Sigmoid colon (tissue), 7 donors: ENCODE results near the gene RCSD1. TPM values are rescaled to one million over a fixed set of nuclear protein-coding genes. Genes with fewer than 3 reads are reported as not detected.
"Not testable (repeated sequence)": the region's sequence is repeated elsewhere in the genome, so short reads cannot be mapped to it uniquely, and the experiment has no call there.

Source experiments
- DNase-seq: peaks from one replicate; pipeline ENCODE4 v3.0.0-alpha.2; 2019
- H3K27ac ChIP-seq, 4 donors: fragments of 200-600 bp; sonication (generic); one replicate each; pipeline ENCODE4 v1.5.1; 2016 to 2019; ENCODE audit warnings: mild to moderate bottlenecking in 1 of 4
- H3K27me3 ChIP-seq, 3 donors: fragments of 200-600 bp; sonication (generic); one replicate each; pipeline ENCODE4 v1.5.1; 2019; ENCODE audit warnings: mild to moderate bottlenecking in 1 of 3
- H3K36me3 ChIP-seq, 4 donors: fragments of 200-600 bp; sonication (generic); one replicate each; pipeline ENCODE4 v1.5.1; 2016 to 2019
- H3K4me1 ChIP-seq, 4 donors: fragments of 200-600 bp; sonication (generic); one replicate each; pipeline ENCODE4 v1.5.1; 2017 to 2019
- H3K4me3 ChIP-seq, 4 donors: fragments of 200-600 bp; sonication (generic); one replicate each; pipeline ENCODE4 v1.5.1; 2017 to 2019; ENCODE audit warnings: mild to moderate bottlenecking in 2 of 4, moderate library complexity in 1 of 4
- H3K9me3 ChIP-seq, 4 donors: fragments of 200-600 bp in 3 of 4; sonication (generic) in 3 of 4; one replicate each; pipeline versions ENCODE4 v1.5.1 to v1.6.1; 2013 to 2019
- CTCF ChIP-seq, 4 experiments: fragments of 450-650 bp in 3 of 4; fragments of 200-600 bp in 1 of 4; IDR thresholded peaks; one replicate each; pipeline ENCODE4 v1.5.1; 2016 to 2019; ENCODE audit warnings: antibody characterized with exemption in 4 of 4, mild to moderate bottlenecking in 3 of 4, moderate library complexity in 2 of 4
- EP300 ChIP-seq, 4 donors: sonication (generic); formaldehyde crosslinking; IDR thresholded peaks; one replicate each; pipeline ENCODE4 v1.6.1; 2017; ENCODE audit warnings: antibody characterized with exemption in 4 of 4
- POLR2A ChIP-seq, 2 donors: fragments of 450-650 bp; IDR thresholded peaks; one replicate each; pipeline ENCODE4 v1.6.1; 2016; ENCODE audit warnings: antibody characterized with exemption in 2 of 2, mild to moderate bottlenecking in 2 of 2, moderate library complexity in 2 of 2
- POLR2AphosphoS5 ChIP-seq, 4 donors: sonication (generic); formaldehyde crosslinking; IDR thresholded peaks; one replicate each; pipeline ENCODE4 v1.6.1; 2017; ENCODE audit warnings: antibody characterized with exemption in 4 of 4
- WGBS, 2 donors: extraction: QIAGEN DNeasy Blood & Tissue Kit; methylation state at CpG; one replicate each; pipeline ENCODE4 v1.1.7; 2013; 5-methylcytosine and 5-hydroxymethylcytosine counted together
- intact Hi-C: fragments of 100-400 bp; cut with DNase I; formaldehyde crosslinking; loops from one replicate; pipeline ENCODE4 v1.15.1; 2023
- polyA plus RNA-seq, 3 donors: library from polyadenylated mRNA; stranded (reverse); fragments of 200-250 nt; gene quantifications; one replicate each; pipeline ENCODE4 v1.2.3, GENCODE V29; 2013
- total RNA-seq, 4 donors: library from RNA; depleted of rRNA; stranded (reverse); fragments of >200 nt; gene quantifications; one replicate each; pipeline ENCODE4 v1.1.0, GENCODE V29; 2016
- donor health status: healthy with polysubstance abuse.
- donor health status: Bipolar disorder and iron deficiency.
- donor health status: healthy.

Gene RCSD1
- total and polyA plus RNA-seq, 7 donors, result 7.8 to 52.9 (median 9.7) TPM

- DNase-seq, result no peak
- 74 to 87% methylated on average over 1 of the region's 1 CpG for WGBS, 2 donors
- no peak for TF ChIP-seq EP300 (IDR thresholded peaks at IDR 0.05)
- TF ChIP-seq CTCF (IDR thresholded peaks at IDR 0.05), result no peak
- H3K27me3 ChIP-seq, result no peaks in the 10 kb centered on the region
- intact Hi-C loops, result no loop called here
- no peak overlapping the region for H3K4me3 ChIP-seq
- no peak overlapping the region for H3K27ac ChIP-seq
- no peaks in the 10 kb centered on the region for H3K36me3 ChIP-seq
- peaks cover 0 to 22% (median 11%) of the 10 kb centered on the region in 4 donors for H3K4me1 ChIP-seq
- H3K9me3 ChIP-seq, result no peaks in the 10 kb centered on the region
These were observed 104.8 kb downstream of the RCSD1 start for GRCh38 chr1:167734841-167735240.

- no peak for TF ChIP-seq POLR2A (IDR thresholded peaks at IDR 0.05)
- Histone ChIP-seq H3K27ac (no peak overlapping the region), H3K9me3 (no peaks in the 10 kb centered on the region), H3K4me1 (peaks cover 0 to 27% (median 17%) of the 10 kb centered on the region in 4 donors), H3K4me3 (no peak overlapping the region), H3K27me3 (no peaks in the 10 kb centered on the region), H3K36me3 (no peaks in the 10 kb centered on the region)
- intact Hi-C loops, result no loop called here
- no peak for DNase-seq
- WGBS, 2 donors, result 12 to 58% methylated on average over 4 of the region's 4 CpGs
These were observed 107.1 kb downstream of the RCSD1 start for GRCh38 chr1:167737169-167737568.

GRCh38 chr1:167738158-167738557, 108.1 kb downstream of the RCSD1 start:
- TF ChIP-seq EP300 (IDR thresholded peaks at IDR 0.05) (no peak), POLR2A (IDR thresholded peaks at IDR 0.05) (no peak), CTCF (IDR thresholded peaks at IDR 0.05) (no peak), POLR2AphosphoS5 (IDR thresholded peaks at IDR 0.05) (no peak)
- Histone ChIP-seq H3K27ac (no peak overlapping the region), H3K9me3 (no peaks in the 10 kb centered on the region), H3K36me3 (no peaks in the 10 kb centered on the region), H3K4me1 (peaks cover 0 to 27% (median 17%) of the 10 kb centered on the region in 4 donors), H3K27me3 (no peaks in the 10 kb centered on the region), H3K4me3 (no peak overlapping the region)
- 85 to 96% methylated on average over 8 of the region's 8 CpGs for WGBS, 2 donors
- DNase-seq, result no peak
- intact Hi-C loops, result no loop called here

- no peak for DNase-seq
- Histone ChIP-seq H3K27me3 (no peaks in the 10 kb centered on the region), H3K27ac (peak overlapping the region in 3 of 4 donors; percentile 57 to 64 (median 61)), H3K9me3 (no peaks in the 10 kb centered on the region), H3K4me3 (no peak overlapping the region), H3K36me3 (no peaks in the 10 kb centered on the region), H3K4me1 (peaks cover 0 to 27% (median 17%) of the 10 kb centered on the region in 4 donors)
- 17 to 57% methylated on average over 3 of the region's 3 CpGs for WGBS, 2 donors
- TF ChIP-seq EP300 (IDR thresholded peaks at IDR 0.05) (no peak), POLR2AphosphoS5 (IDR thresholded peaks at IDR 0.05) (peak in 1 of 4 donors; percentile 22), POLR2A (IDR thresholded peaks at IDR 0.05) (no peak)
- intact Hi-C loops, result no loop called here
These were observed 109.7 kb downstream of the RCSD1 start for GRCh38 chr1:167739752-167740151.

- H3K9me3 ChIP-seq, H3K27me3 ChIP-seq, H3K4me3 ChIP-seq, H3K36me3 ChIP-seq, DNase-seq, H3K27ac ChIP-seq, intact Hi-C loops: not testable (repeated sequence)
- 90 to 95% methylated on average over 7 of the region's 7 CpGs for WGBS, 2 donors
- H3K4me1 ChIP-seq, result peaks cover 0 to 31% (median 21%) of the 10 kb centered on the region in 4 donors
These were observed 111.1 kb downstream of the RCSD1 start for GRCh38 chr1:167741103-167741502.

- 63 to 64% methylated on average over 1 of the region's 1 CpG for WGBS, 2 donors
- intact Hi-C loops, H3K4me3 ChIP-seq, H3K36me3 ChIP-seq, H3K9me3 ChIP-seq, H3K27ac ChIP-seq, H3K27me3 ChIP-seq, DNase-seq: not testable (repeated sequence)
- peaks cover 0 to 33% (median 15%) of the 10 kb centered on the region in 4 donors for H3K4me1 ChIP-seq
These were observed 112.5 kb downstream of the RCSD1 start for GRCh38 chr1:167742392-167743057.

GRCh38 chr1:167744901-167745300, 114.9 kb downstream of the RCSD1 start:
- Histone ChIP-seq H3K9me3 (no peaks in the 10 kb centered on the region), H3K27ac (no peak overlapping the region), H3K4me1 (peaks cover 0 to 47% (median 18%) of the 10 kb centered on the region in 4 donors), H3K27me3 (no peaks in the 10 kb centered on the region), H3K4me3 (no peak overlapping the region), H3K36me3 (no peaks in the 10 kb centered on the region)
- TF ChIP-seq CTCF (IDR thresholded peaks at IDR 0.05), result no peak
- TF ChIP-seq POLR2A (IDR thresholded peaks at IDR 0.05), result no peak
- no peak for TF ChIP-seq POLR2AphosphoS5 (IDR thresholded peaks at IDR 0.05)
- TF ChIP-seq EP300 (IDR thresholded peaks at IDR 0.05), result no peak
- DNase-seq, result no peak
- intact Hi-C loops, result no loop called here
- 93 to 96% methylated on average over 3 of the region's 3 CpGs for WGBS, 2 donors
